ENCODE data around the gene GAS7. TPM values are rescaled to one million over a fixed set of nuclear protein-coding genes. Genes with fewer than 3 reads are reported as not detected.

GAS7 gene
- total and polyA plus RNA-seq, 10 of the 15 experiments (the other 5 are each of a cell fraction or from before 2014, with no cell fraction given), result 2.3 to 53.4 (median 24.0) TPM

- TF ChIP-seq, protein P1, sequence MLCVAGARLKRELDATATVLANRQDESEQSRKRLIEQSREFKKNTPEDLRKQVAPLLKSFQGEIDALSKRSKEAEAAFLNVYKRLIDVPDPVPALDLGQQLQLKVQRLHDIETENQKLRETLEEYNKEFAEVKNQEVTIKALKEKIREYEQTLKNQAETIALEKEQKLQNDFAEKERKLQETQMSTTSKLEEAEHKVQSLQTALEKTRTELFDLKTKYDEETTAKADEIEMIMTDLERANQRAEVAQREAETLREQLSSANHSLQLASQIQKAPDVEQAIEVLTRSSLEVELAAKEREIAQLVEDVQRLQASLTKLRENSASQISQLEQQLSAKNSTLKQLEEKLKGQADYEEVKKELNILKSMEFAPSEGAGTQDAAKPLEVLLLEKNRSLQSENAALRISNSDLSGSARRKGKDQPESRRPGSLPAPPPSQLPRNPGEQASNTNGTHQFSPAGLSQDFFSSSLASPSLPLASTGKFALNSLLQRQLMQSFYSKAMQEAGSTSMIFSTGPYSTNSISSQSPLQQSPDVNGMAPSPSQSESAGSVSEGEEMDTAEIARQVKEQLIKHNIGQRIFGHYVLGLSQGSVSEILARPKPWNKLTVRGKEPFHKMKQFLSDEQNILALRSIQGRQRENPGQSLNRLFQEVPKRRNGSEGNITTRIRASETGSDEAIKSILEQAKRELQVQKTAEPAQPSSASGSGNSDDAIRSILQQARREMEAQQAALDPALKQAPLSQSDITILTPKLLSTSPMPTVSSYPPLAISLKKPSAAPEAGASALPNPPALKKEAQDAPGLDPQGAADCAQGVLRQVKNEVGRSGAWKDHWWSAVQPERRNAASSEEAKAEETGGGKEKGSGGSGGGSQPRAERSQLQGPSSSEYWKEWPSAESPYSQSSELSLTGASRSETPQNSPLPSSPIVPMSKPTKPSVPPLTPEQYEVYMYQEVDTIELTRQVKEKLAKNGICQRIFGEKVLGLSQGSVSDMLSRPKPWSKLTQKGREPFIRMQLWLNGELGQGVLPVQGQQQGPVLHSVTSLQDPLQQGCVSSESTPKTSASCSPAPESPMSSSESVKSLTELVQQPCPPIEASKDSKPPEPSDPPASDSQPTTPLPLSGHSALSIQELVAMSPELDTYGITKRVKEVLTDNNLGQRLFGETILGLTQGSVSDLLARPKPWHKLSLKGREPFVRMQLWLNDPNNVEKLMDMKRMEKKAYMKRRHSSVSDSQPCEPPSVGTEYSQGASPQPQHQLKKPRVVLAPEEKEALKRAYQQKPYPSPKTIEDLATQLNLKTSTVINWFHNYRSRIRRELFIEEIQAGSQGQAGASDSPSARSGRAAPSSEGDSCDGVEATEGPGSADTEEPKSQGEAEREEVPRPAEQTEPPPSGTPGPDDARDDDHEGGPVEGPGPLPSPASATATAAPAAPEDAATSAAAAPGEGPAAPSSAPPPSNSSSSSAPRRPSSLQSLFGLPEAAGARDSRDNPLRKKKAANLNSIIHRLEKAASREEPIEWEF (IDR thresholded peaks at IDR 0.05; ENCODE audit: insufficient replicate concordance, low read depth, low read length), result no peak
These were observed 187.7 kb downstream of the GAS7 start (continued) for GRCh38 chr17:10010752-10011151.

- no peak overlapping the region for H3K9ac ChIP-seq (ENCODE audit: control insufficient read depth, insufficient read depth, low read length)
- ChIA-PET POLR2A (no interaction called here), CTCF (interaction anchor here (1.5 kb wide), 1 partner anchor 22 kb away, joined by 4 read pairs; no protein-coding TSS in a partner anchor), SMC1A (ENCODE audit: uncharacterized antibody, unreplicated experiment) (no interaction called here), RAD21 (ENCODE audit: unreplicated experiment) (no interaction called here)
- no peak overlapping the region for H3K4me3 ChIP-seq
- no peaks in the 10 kb centered on the region for H4K20me1 ChIP-seq (ENCODE audit: control insufficient read depth, insufficient read depth)
- H3K4me1 ChIP-seq (ENCODE audit: control insufficient read depth, insufficient read depth, low read length), result peaks cover 14% of the 10 kb centered on the region
- no peak overlapping the region for H3K4me2 ChIP-seq (ENCODE audit: control insufficient read depth, insufficient read depth)
- no peak overlapping the region for H3K27ac ChIP-seq (ENCODE audit: control insufficient read depth, insufficient read depth)
- DNase-seq (ENCODE audit: low read depth, low spot score) (no peak), ATAC-seq (no peak), FAIRE-seq (no peak)
- no peaks in the 10 kb centered on the region for H3K9me3 ChIP-seq (replicated peaks; ENCODE audit: control insufficient read depth, insufficient read depth, low read length)
- WGBS (ENCODE audit: insufficient coverage, insufficient replicate concordance, low lambda C conversion rate, missing lambda C conversion rate), result 70% methylated on average over 7 of the region's 7 CpGs
- no peaks in the 10 kb centered on the region for H3K36me3 ChIP-seq (ENCODE audit: control insufficient read depth in 2 of 2, insufficient read depth in 2 of 2, low read length in 1 of 2)
- H3K79me2 ChIP-seq (ENCODE audit: control insufficient read depth, insufficient read depth, low read length), result peaks cover under 1% of the 10 kb centered on the region; the same call in 1 of the 2 replicates
- H2AFZ ChIP-seq (ENCODE audit: control insufficient read depth, low read depth, low read length), result no peak overlapping the region
- in situ Hi-C loops (cut with MboI), result no loop called here
- intact Hi-C loops (cut with micrococcal nuclease; ENCODE audit: unreplicated experiment), result no loop called here
- no TSS peak for BruUV-seq (replicated peaks)
- H3K27me3 ChIP-seq (replicated peaks in 1 of 2; ENCODE audit: control insufficient read depth in 2 of 2, insufficient read depth in 2 of 2, low read length in 1 of 2), result no peaks in the 10 kb centered on the region
- TF ChIP-seq ZBTB4 (CRISPR knock-in tag; IDR thresholded peaks at IDR 0.05), result no peak
- no peak for TF ChIP-seq MTA3 (IDR thresholded peaks at IDR 0.05; ENCODE audit: borderline replicate concordance, low read length)
- TF ChIP-seq RAD51 (IDR thresholded peaks at IDR 0.05), result no peak
- no peak for TF ChIP-seq ZNF24 (IDR thresholded peaks at IDR 0.05)
- TF ChIP-seq GABPA (IDR thresholded peaks at IDR 0.05; ENCODE audit: low read depth), result no peak
- TF ChIP-seq CEBPB (IDR thresholded peaks at IDR 0.05; ENCODE audit: borderline replicate concordance in 1 of 2, low read depth in 2 of 2, low read length in 2 of 2), result no peak
- no peak for TF ChIP-seq POLR2AphosphoS2 (IDR thresholded peaks at IDR 0.05; ENCODE audit: low read depth, low read length)
- no peak for TF ChIP-seq RAD21 (IDR thresholded peaks at IDR 0.05; ENCODE audit: insufficient read depth, low read depth, low read length)
- TF ChIP-seq E2F8 (IDR thresholded peaks at IDR 0.05; ENCODE audit: low read depth, partially characterized antibody), result no peak
- TF ChIP-seq CREB1 (IDR thresholded peaks at IDR 0.05; ENCODE audit: low read depth), result no peak
- no peak for TF ChIP-seq CBX5 (IDR thresholded peaks at IDR 0.05; ENCODE audit: low read depth)
These were observed 194.7 kb downstream of the GAS7 start for GRCh38 chr17:10003705-10004104.
